Psoas muscle (tissue), 8 donors: Measurements from ENCODE around the gene PHF8. TPM values are rescaled to one million over a fixed set of nuclear protein-coding genes. Genes with fewer than 3 reads are reported as not detected.

Experiments
- ATAC-seq, 4 donors: fragments of 200-7000 bp; cut with Tn5 transposase; one replicate each; pipeline ENCODE4 v1.9.1; 2020; ENCODE audit warnings: moderate library complexity in 3 of 4, mild to moderate bottlenecking in 2 of 4
- DNase-seq, 2 donors: peaks; one replicate each; pipeline ENCODE4 v3.0.0-alpha.2; 2020
- H3K27ac ChIP-seq: fragments of 200-600 bp; one replicate; pipeline ENCODE4 v1.8.0; 2022
- H3K27me3 ChIP-seq, 3 donors: fragments of 200-600 bp in 1 of 3; one replicate each; pipeline versions ENCODE4 v1.6.1 to v1.8.0; 2013 to 2022; ENCODE audit warnings: low read length in 2 of 3, mild to moderate bottlenecking in 2 of 3, moderate library complexity in 1 of 3; ENCODE audit not compliant: insufficient read depth in 3 of 3
- H3K36me3 ChIP-seq, 2 donors: fragments of 200-600 bp in 1 of 2; one replicate each; pipeline versions ENCODE4 v1.6.1 to v1.8.0; 2013 to 2022; ENCODE audit warnings: low read depth in 1 of 2, mild to moderate bottlenecking in 1 of 2, moderate library complexity in 1 of 2; ENCODE audit not compliant: insufficient read depth in 1 of 2
- H3K4me1 ChIP-seq: fragments of 200-600 bp; one replicate; pipeline ENCODE4 v1.8.0; 2022
- H3K4me3 ChIP-seq: fragments of 200-600 bp; one replicate; pipeline ENCODE4 v1.8.0; 2022; ENCODE audit warnings: mild to moderate bottlenecking
- H3K9me3 ChIP-seq: fragments of 200-600 bp; one replicate; pipeline ENCODE4 v1.8.0; 2022
- WGBS, 3 donors: extraction: QIAGEN DNeasy Blood & Tissue Kit; methylation state at CpG; one replicate each; pipeline versions ENCODE4 v1.1.6 to v1.1.7; 2013; 5-methylcytosine and 5-hydroxymethylcytosine counted together
- intact Hi-C, 2 donors: fragments of 100-400 bp; cut with DNase I; formaldehyde crosslinking; loops; one replicate each; pipeline versions ENCODE4 v1.11.0 to v1.14.2; 2022
- polyA plus RNA-seq, 3 donors: library from polyadenylated mRNA; stranded (reverse); fragments of 200-250 nt; gene quantifications; one replicate each; pipeline ENCODE4 v1.2.3, GENCODE V29; 2013
- total RNA-seq, 4 donors: library from RNA; stranded (reverse); fragmentation: NEBNext Ultra II Directional in 2 of 4; extraction: Animal tissue kit (Norgen Biotek cat#: 25700) in 2 of 4; gene quantifications; one replicate each; pipeline versions ENCODE4 v1.2.1 to v1.2.4, GENCODE V29; 2021 to 2023
- TF ChIP-seq, protein P1 (sequence below): fragments of 200-600 bp; IDR thresholded peaks from one replicate; pipeline ENCODE4 v1.8.0; 2022; ENCODE audit warnings: antibody characterized with exemption
- donor health status: healthy with polysubstance abuse.
- donor health status: DM: no; HTN: no; CAD: no; lungs with moderate emphysema.
- donor health status: Bipolar disorder and iron deficiency.
- donor health status: healthy.
- donor health status: DM: yes; HTN: yes; CAD: no.
- donor health status: DM: no; HTN: no; CAD: no.
- donor health status: DM: no; HTN: no; CAD: no.
- donor health status: DM: yes; HTN: yes; CAD: no.

Gene PHF8
- total and polyA plus RNA-seq, 7 donors = 3.6 to 16.4 (median 9.0) TPM

DNA sequence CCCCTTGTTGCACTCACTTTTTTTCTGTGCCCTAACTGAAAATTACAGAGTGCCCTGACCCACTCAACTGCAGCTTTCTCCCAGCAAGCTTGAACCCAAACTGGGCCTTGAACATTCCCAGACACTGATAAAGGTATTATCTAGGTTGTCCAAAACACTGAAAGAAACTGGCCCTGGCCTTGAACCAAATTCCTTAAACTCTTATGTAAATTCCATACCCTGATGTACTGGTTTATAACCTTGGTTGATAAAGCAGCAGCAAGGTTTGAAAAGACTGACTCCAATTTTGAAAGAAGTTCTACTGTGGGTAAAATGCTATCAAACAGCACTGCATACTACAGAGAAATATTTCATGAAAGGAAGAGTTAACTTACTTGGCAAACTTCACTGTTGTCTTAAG, 125.6 kb downstream of the PHF8 start:
- Histone ChIP-seq H3K36me3 (no peaks in the 10 kb centered on the region), H3K27ac (no peak overlapping the region), H3K4me3 (no peak overlapping the region), H3K9me3 (no peaks in the 10 kb centered on the region), H3K4me1 (no peaks in the 10 kb centered on the region), H3K27me3 (peaks cover 0 to 12% (median 0%) of the 10 kb centered on the region in 3 donors)
- TF ChIP-seq, protein P1, sequence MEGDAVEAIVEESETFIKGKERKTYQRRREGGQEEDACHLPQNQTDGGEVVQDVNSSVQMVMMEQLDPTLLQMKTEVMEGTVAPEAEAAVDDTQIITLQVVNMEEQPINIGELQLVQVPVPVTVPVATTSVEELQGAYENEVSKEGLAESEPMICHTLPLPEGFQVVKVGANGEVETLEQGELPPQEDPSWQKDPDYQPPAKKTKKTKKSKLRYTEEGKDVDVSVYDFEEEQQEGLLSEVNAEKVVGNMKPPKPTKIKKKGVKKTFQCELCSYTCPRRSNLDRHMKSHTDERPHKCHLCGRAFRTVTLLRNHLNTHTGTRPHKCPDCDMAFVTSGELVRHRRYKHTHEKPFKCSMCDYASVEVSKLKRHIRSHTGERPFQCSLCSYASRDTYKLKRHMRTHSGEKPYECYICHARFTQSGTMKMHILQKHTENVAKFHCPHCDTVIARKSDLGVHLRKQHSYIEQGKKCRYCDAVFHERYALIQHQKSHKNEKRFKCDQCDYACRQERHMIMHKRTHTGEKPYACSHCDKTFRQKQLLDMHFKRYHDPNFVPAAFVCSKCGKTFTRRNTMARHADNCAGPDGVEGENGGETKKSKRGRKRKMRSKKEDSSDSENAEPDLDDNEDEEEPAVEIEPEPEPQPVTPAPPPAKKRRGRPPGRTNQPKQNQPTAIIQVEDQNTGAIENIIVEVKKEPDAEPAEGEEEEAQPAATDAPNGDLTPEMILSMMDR = no peak
- intact Hi-C loops = no loop called here
- ATAC-seq (no peak), DNase-seq (no peak)

DNA sequence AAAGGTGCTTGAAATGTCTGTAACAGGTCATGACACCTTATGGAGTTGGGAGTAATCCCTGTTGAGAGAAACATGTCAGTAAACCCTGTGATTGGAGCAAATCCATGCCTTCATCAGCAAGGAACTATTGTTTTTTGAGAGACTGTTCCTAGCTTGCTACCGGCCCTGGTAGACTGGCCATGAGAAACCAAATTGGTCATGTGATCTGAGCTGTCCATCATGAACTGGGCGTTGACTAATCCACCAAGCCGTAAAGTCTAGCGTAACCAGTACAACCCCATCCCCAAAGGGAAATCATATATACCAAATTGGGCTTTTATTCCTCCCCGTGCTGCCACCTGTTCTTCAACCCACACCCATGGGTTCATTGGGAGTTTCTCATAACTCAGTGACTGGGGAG, 143.7 kb downstream of the PHF8 start:
- H3K4me1 ChIP-seq = no peaks in the 10 kb centered on the region
- H3K27me3 ChIP-seq = peaks cover 0 to 7% (median 0%) of the 10 kb centered on the region in 3 donors
- no peak for ATAC-seq
- H3K27ac ChIP-seq = no peak overlapping the region
- no peak overlapping the region for H3K4me3 ChIP-seq
- DNase-seq = no peak
- TF ChIP-seq, protein P1 = no peak
- WGBS, 3 donors = 68 to 79% (median 79%) methylated on average over 5 of the region's 5 CpGs
- intact Hi-C loops = no loop called here
- H3K36me3 ChIP-seq = no peaks in the 10 kb centered on the region
- H3K9me3 ChIP-seq = peaks cover 5% of the 10 kb centered on the region

DNA sequence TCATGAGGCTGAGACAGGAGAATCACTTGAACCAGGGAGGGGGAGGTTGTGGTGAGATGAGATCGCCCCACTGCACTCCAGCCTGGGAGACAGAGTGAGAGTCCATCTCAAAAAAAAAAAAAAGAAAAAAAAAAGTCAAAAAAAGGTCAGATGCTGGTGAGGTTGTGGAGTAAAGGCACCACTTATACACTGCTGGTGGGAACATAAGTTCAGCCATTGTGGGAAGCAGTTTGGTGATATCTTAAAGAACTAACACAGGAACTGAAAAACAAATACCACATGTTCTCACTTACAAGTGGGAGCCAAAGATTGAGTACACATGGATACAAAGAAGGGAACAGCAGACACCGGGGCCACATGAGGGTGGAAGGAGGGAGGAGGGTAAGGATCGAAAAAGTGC, 149.0 kb downstream of the PHF8 start:
- no peak overlapping the region for H3K27ac ChIP-seq
- intact Hi-C loops = no loop called here
- 80 to 83% (median 82%) methylated on average over 3 of the region's 3 CpGs for WGBS, 3 donors
- DNase-seq (no peak), ATAC-seq (no peak)
- H3K4me1 ChIP-seq = no peaks in the 10 kb centered on the region
- peaks cover 5% of the 10 kb centered on the region for H3K9me3 ChIP-seq
- no peaks in the 10 kb centered on the region for H3K36me3 ChIP-seq
- H3K4me3 ChIP-seq = no peak overlapping the region
- TF ChIP-seq, protein P1 = no peak
- H3K27me3 ChIP-seq = no peaks in the 10 kb centered on the region

Other genes starting within 250 kb of the PHF8 start
- 10 to 100 TPM in 1 of 4 donors, 1 to 10 TPM in 3; 6.6 to 13.0 (median 7.8) TPM for gene FAM120C, start 138.8 kb upstream of the PHF8 start, total RNA-seq
- gene FAM120C, start 138.8 kb upstream of the PHF8 start, polyA plus RNA-seq = 1 to 10 TPM; 4.9 to 7.6 (median 6.9) TPM